Measurements from ENCODE around the gene KRTAP5-4. TPM values are rescaled to one million over a fixed set of nuclear protein-coding genes. Genes with fewer than 3 reads are reported as not detected.

Gene KRTAP5-4
- total RNA-seq, 4 donors from 2014 or later, result not detected

DNA sequence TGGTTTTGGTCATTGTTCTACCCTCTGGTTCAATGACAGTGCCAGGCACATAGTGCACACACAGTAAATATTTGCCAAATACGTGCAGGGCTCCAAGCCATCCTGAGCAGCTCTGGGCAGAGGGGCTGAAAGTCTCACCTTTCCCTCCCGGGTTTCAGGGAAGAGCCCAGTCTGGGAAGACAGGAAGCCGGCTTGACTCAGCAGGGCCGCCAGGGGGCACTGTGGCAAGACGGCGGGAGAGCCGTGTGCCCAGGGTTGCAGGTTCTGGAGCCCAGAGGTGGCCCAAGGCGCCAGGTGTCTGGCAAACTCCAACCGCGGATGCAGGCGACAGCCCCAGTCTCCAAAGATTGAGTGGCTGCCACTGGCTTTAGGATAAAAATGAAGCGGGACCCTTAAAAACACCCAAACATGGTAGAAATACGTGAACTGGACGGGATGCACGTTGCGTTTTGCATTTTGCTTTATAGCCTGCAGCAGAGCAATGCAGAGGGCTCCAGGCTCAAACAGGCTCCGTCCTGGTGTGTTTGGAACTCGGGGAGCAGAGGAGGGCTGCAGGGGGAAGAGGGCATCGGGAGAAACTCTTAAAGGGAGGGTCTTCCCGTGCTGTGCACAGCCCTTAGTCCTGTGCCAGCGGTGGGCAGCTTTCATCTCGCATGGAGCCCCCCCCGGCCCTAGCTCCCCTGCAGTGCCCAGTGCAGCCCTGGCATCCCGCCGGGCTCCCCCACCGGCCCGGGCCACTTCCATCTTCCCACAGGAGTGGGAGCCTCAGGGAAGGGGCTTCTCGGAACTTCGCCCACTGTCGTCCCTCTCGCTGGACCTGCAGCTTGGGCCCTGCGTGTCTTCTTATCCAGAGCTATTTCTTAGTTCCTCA lies 18.4 kb upstream of the KRTAP5-4 start:
- Histone ChIP-seq H3K4me1 (no peaks in the 10 kb centered on the region), H3K9me3 (no peaks in the 10 kb centered on the region), H3K36me3 (no peaks in the 10 kb centered on the region), H3K27me3 (peaks cover 68% of the 10 kb centered on the region), H3K27ac (no peak overlapping the region), H3K4me3 (no peak overlapping the region)
- peak; percentile 39 for ATAC-seq
- WGBS, 2 donors (ENCODE audit: low coverage in 1 of 2), result 65 to 76% methylated on average over 4 to 10 of the region's 32 CpGs
- no peak for TF ChIP-seq POLR2AphosphoS5 (IDR thresholded peaks at IDR 0.05)
- TF ChIP-seq, protein P1, sequence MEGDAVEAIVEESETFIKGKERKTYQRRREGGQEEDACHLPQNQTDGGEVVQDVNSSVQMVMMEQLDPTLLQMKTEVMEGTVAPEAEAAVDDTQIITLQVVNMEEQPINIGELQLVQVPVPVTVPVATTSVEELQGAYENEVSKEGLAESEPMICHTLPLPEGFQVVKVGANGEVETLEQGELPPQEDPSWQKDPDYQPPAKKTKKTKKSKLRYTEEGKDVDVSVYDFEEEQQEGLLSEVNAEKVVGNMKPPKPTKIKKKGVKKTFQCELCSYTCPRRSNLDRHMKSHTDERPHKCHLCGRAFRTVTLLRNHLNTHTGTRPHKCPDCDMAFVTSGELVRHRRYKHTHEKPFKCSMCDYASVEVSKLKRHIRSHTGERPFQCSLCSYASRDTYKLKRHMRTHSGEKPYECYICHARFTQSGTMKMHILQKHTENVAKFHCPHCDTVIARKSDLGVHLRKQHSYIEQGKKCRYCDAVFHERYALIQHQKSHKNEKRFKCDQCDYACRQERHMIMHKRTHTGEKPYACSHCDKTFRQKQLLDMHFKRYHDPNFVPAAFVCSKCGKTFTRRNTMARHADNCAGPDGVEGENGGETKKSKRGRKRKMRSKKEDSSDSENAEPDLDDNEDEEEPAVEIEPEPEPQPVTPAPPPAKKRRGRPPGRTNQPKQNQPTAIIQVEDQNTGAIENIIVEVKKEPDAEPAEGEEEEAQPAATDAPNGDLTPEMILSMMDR (IDR thresholded peaks at IDR 0.05), result peak in 3 of 4 experiments; percentile 29 to 70 (median 51)
- no peak for TF ChIP-seq EP300 (IDR thresholded peaks at IDR 0.05)

- H3K36me3 ChIP-seq, result no peaks in the 10 kb centered on the region
- no peak for ATAC-seq
- 33 to 38% methylated on average over 4 to 13 of the region's 15 CpGs for WGBS, 2 donors (ENCODE audit: low coverage in 1 of 2)
- peaks cover 63% of the 10 kb centered on the region for H3K27me3 ChIP-seq
- H3K4me1 ChIP-seq, result no peaks in the 10 kb centered on the region
- no peak for TF ChIP-seq EP300 (IDR thresholded peaks at IDR 0.05)
- TF ChIP-seq, protein P1 (IDR thresholded peaks at IDR 0.05), result no peak
- TF ChIP-seq POLR2A (IDR thresholded peaks at IDR 0.05), result no peak
- TF ChIP-seq POLR2AphosphoS5 (IDR thresholded peaks at IDR 0.05), result no peak
- H3K27ac ChIP-seq, result no peak overlapping the region
- H3K4me3 ChIP-seq, result no peak overlapping the region
- no peaks in the 10 kb centered on the region for H3K9me3 ChIP-seq
These were observed 17.7 kb upstream of the KRTAP5-4 start for GRCh38 chr11:1639666-1640065.

DNA sequence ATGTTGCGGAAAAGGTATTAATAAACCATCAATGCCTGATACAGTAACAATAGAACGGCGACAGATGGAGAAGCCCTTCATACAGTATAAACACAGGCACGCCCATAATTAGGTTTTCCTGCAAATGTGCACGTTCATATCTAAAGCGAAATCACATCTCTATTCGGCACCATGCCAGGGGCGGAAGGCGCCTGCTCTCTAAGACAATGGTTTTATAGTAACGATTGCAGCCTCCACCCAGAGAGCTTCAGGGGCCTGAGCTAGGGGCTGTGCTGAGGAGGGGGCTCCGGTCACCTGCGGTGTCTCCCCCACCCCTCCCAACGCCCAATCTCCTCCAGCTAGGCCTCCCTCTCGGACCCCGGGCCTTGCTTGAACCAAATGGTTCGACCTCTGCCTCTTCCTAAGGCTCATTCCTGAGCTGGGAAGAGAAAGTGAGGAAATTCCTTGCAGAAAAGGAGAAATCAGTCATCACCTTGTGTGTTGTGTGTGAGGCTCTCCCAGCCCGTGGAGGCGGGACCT lies 17.2 kb upstream of the KRTAP5-4 start:
- WGBS, 2 donors (ENCODE audit: low coverage in 1 of 2), result 29 to 48% methylated on average over 10 of the region's 18 CpGs
- peaks cover 62% of the 10 kb centered on the region for H3K27me3 ChIP-seq
- no peak for ATAC-seq
- H3K27ac ChIP-seq, result no peak overlapping the region
- no peak overlapping the region for H3K4me3 ChIP-seq
- TF ChIP-seq EP300 (IDR thresholded peaks at IDR 0.05) (no peak), POLR2A (IDR thresholded peaks at IDR 0.05) (no peak)
- TF ChIP-seq, protein P1 (IDR thresholded peaks at IDR 0.05), result no peak
- no peaks in the 10 kb centered on the region for H3K4me1 ChIP-seq
- H3K9me3 ChIP-seq, result no peaks in the 10 kb centered on the region
- no peaks in the 10 kb centered on the region for H3K36me3 ChIP-seq

GRCh38 chr11:1638344-1638743 lies 16.4 kb upstream of the KRTAP5-4 start:
- no peak overlapping the region for H3K27ac ChIP-seq
- H3K4me3 ChIP-seq, result no peak overlapping the region
- TF ChIP-seq EP300 (IDR thresholded peaks at IDR 0.05) (no peak), POLR2AphosphoS5 (IDR thresholded peaks at IDR 0.05) (no peak), POLR2A (IDR thresholded peaks at IDR 0.05) (no peak)
- TF ChIP-seq, protein P1 (IDR thresholded peaks at IDR 0.05), result no peak
- no peaks in the 10 kb centered on the region for H3K4me1 ChIP-seq
- H3K36me3 ChIP-seq, result no peaks in the 10 kb centered on the region
- ATAC-seq, result no peak
- H3K27me3 ChIP-seq, result peaks cover 69% of the 10 kb centered on the region
- H3K9me3 ChIP-seq, result no peaks in the 10 kb centered on the region
- WGBS, 2 donors (ENCODE audit: low coverage in 1 of 2), result 77 to 100% methylated on average over 1 to 3 of the region's 8 CpGs

GRCh38 chr11:1637628-1638027 lies 15.7 kb upstream of the KRTAP5-4 start:
- Histone ChIP-seq H3K27me3 (peaks cover 67% of the 10 kb centered on the region), H3K9me3 (no peaks in the 10 kb centered on the region), H3K4me3 (no peak overlapping the region), H3K4me1 (no peaks in the 10 kb centered on the region), H3K27ac (no peak overlapping the region), H3K36me3 (no peaks in the 10 kb centered on the region)
- TF ChIP-seq, protein P1 (IDR thresholded peaks at IDR 0.05), result no peak
- TF ChIP-seq POLR2A (IDR thresholded peaks at IDR 0.05) (no peak), EP300 (IDR thresholded peaks at IDR 0.05) (no peak)
- ATAC-seq, result no peak
- 88% methylated on average over 2 of the region's 2 CpGs for WGBS, 2 donors (ENCODE audit: low coverage in 1 of 2)
